ENCODE data around the gene CRISP1. TPM values are rescaled to one million over a fixed set of nuclear protein-coding genes. Genes with fewer than 3 reads are reported as not detected.
A peak's percentile ranks its signal among the peaks of the same experiment; 100 is the strongest.

Gene CRISP1
- total and polyA plus RNA-seq, 9 of the 15 experiments (the other 6 are each of a cell fraction or from before 2014, with no cell fraction given): not detected

DNA sequence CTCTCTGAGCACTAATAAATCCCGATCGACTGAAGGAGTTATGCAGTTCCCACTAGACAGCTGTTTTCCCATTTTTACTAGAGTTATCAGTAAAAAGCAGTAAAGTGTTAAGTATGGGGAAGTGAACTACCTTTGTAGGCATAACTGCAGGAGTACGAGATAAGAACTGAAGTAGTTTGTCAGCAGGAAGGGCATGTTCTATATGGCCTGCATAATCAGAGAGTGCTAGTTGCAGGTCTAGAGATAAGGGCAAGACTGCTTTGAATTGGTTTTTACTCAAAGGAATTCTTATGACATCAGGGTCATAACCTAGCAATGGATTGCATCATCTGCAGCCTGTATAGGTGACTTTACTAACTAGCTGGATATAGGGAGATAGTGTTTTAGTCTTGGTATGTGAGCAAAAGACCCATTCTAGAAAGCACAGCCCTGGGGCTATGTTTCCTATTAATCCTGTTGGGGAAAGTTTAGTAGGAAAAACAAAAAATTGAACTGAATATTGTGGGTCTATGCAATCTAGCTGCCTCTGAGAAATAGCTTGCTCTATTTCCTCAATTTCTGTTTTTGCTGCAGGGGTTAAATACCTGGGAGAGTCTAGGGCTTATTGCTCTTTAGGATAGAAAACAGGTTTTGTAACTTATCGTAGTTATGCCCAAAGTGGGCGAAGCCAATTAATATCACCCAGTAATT, 22.6 kb upstream of the CRISP1 start (continued):
- TF ChIP-seq, protein P1, sequence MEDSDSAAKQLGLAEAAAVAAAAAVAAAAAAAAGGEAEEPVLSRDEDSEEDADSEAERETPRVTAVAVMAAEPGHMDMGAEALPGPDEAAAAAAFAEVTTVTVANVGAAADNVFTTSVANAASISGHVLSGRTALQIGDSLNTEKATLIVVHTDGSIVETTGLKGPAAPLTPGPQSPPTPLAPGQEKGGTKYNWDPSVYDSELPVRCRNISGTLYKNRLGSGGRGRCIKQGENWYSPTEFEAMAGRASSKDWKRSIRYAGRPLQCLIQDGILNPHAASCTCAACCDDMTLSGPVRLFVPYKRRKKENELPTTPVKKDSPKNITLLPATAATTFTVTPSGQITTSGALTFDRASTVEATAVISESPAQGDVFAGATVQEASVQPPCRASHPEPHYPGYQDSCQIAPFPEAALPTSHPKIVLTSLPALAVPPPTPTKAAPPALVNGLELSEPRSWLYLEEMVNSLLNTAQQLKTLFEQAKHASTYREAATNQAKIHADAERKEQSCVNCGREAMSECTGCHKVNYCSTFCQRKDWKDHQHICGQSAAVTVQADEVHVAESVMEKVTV (CRISPR knock-in tag; IDR thresholded peaks at IDR 0.05): no peak
- TF ChIP-seq, protein P2, sequence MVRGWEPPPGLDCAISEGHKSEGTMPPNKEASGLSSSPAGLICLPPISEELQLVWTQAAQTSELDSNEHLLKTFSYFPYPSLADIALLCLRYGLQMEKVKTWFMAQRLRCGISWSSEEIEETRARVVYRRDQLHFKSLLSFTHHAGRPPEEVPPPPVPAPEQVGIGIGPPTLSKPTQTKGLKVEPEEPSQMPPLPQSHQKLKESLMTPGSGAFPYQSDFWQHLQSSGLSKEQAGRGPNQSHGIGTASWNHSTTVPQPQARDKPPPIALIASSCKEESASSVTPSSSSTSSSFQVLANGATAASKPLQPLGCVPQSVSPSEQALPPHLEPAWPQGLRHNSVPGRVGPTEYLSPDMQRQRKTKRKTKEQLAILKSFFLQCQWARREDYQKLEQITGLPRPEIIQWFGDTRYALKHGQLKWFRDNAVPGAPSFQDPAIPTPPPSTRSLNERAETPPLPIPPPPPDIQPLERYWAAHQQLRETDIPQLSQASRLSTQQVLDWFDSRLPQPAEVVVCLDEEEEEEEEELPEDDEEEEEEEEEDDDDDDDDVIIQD (CRISPR knock-in tag; IDR thresholded peaks at IDR 0.05): 0 out of 2 replicates have a peak, but pooled peaks have one; percentile 22
- TF ChIP-seq ZNF324 (CRISPR knock-in tag; IDR thresholded peaks at IDR 0.05) (peak; percentile 40; the same call in 1 of the 2 replicates), CCAR2 (IDR thresholded peaks at IDR 0.05; ENCODE audit: low read depth, low read length) (no peak), CBX1 (IDR thresholded peaks at IDR 0.05; ENCODE audit: low read depth) (peak; percentile 60; the same call in 1 of the 2 replicates), GATAD2B (IDR thresholded peaks at IDR 0.05; ENCODE audit: borderline replicate concordance) (peak; percentile 81; the same call in 1 of the 2 replicates), COPS2 (conservative IDR thresholded peaks at IDR 0.05) (no peak), RFX5 (IDR thresholded peaks at IDR 0.05; ENCODE audit: low read depth, low read length) (no peak), THRAP3 (IDR thresholded peaks at IDR 0.05; ENCODE audit: borderline replicate concordance) (no peak), ETV1 (tag; conservative IDR thresholded peaks at IDR 0.05; ENCODE audit: low read depth) (peak; percentile 93), ZNF133 (CRISPR knock-in tag; IDR thresholded peaks at IDR 0.05) (no peak), ZNF217 (CRISPR knock-in tag; IDR thresholded peaks at IDR 0.05) (no peak), ZNF232 (CRISPR knock-in tag; IDR thresholded peaks at IDR 0.05) (no peak), L3MBTL2 (IDR thresholded peaks at IDR 0.05) (no peak), FOXA1 (IDR thresholded peaks at IDR 0.05; ENCODE audit: borderline replicate concordance) (no peak), RBM15 (IDR thresholded peaks at IDR 0.05; ENCODE audit: insufficient read depth, low read length) (no peak), DIDO1 (tag; IDR thresholded peaks at IDR 0.05; ENCODE audit: low read depth) (no peak)
- TF ChIP-seq, protein P3, sequence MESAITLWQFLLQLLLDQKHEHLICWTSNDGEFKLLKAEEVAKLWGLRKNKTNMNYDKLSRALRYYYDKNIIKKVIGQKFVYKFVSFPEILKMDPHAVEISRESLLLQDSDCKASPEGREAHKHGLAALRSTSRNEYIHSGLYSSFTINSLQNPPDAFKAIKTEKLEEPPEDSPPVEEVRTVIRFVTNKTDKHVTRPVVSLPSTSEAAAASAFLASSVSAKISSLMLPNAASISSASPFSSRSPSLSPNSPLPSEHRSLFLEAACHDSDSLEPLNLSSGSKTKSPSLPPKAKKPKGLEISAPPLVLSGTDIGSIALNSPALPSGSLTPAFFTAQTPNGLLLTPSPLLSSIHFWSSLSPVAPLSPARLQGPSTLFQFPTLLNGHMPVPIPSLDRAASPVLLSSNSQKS (CRISPR knock-in tag; IDR thresholded peaks at IDR 0.05): no peak
- TF ChIP-seq, protein P4, sequence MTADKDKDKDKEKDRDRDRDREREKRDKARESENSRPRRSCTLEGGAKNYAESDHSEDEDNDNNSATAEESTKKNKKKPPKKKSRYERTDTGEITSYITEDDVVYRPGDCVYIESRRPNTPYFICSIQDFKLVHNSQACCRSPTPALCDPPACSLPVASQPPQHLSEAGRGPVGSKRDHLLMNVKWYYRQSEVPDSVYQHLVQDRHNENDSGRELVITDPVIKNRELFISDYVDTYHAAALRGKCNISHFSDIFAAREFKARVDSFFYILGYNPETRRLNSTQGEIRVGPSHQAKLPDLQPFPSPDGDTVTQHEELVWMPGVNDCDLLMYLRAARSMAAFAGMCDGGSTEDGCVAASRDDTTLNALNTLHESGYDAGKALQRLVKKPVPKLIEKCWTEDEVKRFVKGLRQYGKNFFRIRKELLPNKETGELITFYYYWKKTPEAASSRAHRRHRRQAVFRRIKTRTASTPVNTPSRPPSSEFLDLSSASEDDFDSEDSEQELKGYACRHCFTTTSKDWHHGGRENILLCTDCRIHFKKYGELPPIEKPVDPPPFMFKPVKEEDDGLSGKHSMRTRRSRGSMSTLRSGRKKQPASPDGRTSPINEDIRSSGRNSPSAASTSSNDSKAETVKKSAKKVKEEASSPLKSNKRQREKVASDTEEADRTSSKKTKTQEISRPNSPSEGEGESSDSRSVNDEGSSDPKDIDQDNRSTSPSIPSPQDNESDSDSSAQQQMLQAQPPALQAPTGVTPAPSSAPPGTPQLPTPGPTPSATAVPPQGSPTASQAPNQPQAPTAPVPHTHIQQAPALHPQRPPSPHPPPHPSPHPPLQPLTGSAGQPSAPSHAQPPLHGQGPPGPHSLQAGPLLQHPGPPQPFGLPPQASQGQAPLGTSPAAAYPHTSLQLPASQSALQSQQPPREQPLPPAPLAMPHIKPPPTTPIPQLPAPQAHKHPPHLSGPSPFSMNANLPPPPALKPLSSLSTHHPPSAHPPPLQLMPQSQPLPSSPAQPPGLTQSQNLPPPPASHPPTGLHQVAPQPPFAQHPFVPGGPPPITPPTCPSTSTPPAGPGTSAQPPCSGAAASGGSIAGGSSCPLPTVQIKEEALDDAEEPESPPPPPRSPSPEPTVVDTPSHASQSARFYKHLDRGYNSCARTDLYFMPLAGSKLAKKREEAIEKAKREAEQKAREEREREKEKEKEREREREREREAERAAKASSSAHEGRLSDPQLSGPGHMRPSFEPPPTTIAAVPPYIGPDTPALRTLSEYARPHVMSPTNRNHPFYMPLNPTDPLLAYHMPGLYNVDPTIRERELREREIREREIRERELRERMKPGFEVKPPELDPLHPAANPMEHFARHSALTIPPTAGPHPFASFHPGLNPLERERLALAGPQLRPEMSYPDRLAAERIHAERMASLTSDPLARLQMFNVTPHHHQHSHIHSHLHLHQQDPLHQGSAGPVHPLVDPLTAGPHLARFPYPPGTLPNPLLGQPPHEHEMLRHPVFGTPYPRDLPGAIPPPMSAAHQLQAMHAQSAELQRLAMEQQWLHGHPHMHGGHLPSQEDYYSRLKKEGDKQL (CRISPR knock-in tag; IDR thresholded peaks at IDR 0.05; ENCODE audit: borderline replicate concordance): no peak

Measured in K562 (cell line).